ENCODE results near the gene DHX38.

DNA sequence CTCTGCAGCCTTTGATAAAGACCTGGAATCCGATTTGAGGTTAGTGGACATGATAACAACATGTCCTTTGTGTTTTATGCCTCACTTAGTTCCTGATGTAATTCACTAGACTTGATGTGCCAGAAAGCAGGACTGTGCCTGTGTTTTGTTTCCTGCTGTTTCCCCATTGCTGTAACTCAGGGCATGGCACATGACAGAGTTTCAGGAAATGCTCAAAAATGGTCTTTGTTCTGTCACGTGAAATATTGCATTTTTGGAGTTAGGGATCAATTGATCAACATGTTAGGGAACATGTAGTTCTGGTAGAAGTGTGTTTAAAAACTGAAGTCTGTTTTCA is 32.8 kb downstream of the DHX38 start:
- TF ChIP-seq, protein P1, sequence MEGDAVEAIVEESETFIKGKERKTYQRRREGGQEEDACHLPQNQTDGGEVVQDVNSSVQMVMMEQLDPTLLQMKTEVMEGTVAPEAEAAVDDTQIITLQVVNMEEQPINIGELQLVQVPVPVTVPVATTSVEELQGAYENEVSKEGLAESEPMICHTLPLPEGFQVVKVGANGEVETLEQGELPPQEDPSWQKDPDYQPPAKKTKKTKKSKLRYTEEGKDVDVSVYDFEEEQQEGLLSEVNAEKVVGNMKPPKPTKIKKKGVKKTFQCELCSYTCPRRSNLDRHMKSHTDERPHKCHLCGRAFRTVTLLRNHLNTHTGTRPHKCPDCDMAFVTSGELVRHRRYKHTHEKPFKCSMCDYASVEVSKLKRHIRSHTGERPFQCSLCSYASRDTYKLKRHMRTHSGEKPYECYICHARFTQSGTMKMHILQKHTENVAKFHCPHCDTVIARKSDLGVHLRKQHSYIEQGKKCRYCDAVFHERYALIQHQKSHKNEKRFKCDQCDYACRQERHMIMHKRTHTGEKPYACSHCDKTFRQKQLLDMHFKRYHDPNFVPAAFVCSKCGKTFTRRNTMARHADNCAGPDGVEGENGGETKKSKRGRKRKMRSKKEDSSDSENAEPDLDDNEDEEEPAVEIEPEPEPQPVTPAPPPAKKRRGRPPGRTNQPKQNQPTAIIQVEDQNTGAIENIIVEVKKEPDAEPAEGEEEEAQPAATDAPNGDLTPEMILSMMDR (IDR thresholded peaks at IDR 0.05), result no peak
- TF ChIP-seq EZH2 (IDR thresholded peaks at IDR 0.05), result no peak
- no peak for TF ChIP-seq EZH2phosphoT487 (IDR thresholded peaks at IDR 0.05)

Measured in neural progenitor cell (in vitro differentiated cells).